GM21515 (cell line): ENCODE measurements around the gene SIGLEC8.

ENCODE experiments used
- ATAC-seq: cut with Tn5 transposase; IDR thresholded peaks from one replicate; pipeline ENCODE4 v1.9.1; 2021; ENCODE audit not compliant: unreplicated experiment

Gene SIGLEC8

GRCh38 chr19:51407511-51408131 lies 50.6 kb downstream of the SIGLEC8 start:
- ATAC-seq: no peak

- no peak for ATAC-seq
Observed at GRCh38 chr19:51402117-51402516, 56.1 kb downstream of the SIGLEC8 start.
